GM23338 (cell line): ENCODE results near the gene STK4.
A peak's percentile ranks its signal among the peaks of the same experiment; 100 is the strongest.

Source experiments
- CTCF ChIP-seq, 2 experiments: fragments of 200-600 bp in 1 of 2; sonication (generic) in 1 of 2; conservative IDR thresholded peaks; 2 replicates each; pipeline versions ENCODE4 v1.5.1 to v1.6.1; 2016 to 2017; ENCODE audit warnings: antibody characterized with exemption in 2 of 2, low read depth in 2 of 2, mild to moderate bottlenecking in 2 of 2, moderate library complexity in 1 of 2
- EZH2 ChIP-seq: fragments of 200-600 bp; sonication (generic); IDR thresholded peaks from one replicate; pipeline ENCODE4 v1.8.0; 2017; ENCODE audit warnings: antibody characterized with exemption, mild to moderate bottlenecking, low read depth; ENCODE audit not compliant: unreplicated experiment
- EZH2phosphoT487 ChIP-seq: fragments of 200-600 bp; sonication (generic); IDR thresholded peaks from one replicate; pipeline ENCODE4 v1.8.1; 2018; ENCODE audit warnings: antibody characterized with exemption; ENCODE audit not compliant: unreplicated experiment
- REST ChIP-seq: IDR thresholded peaks from one replicate; pipeline ENCODE4 v1.6.1; 2018; ENCODE audit warnings: antibody characterized with exemption; ENCODE audit not compliant: unreplicated experiment

- no peak for TF ChIP-seq REST
- TF ChIP-seq CTCF (conservative IDR thresholded peaks at IDR 0.05; ENCODE audit: low read depth in 2 of 2), result peak; percentile 40 to 60
- TF ChIP-seq EZH2, result no peak
- TF ChIP-seq EZH2phosphoT487, result no peak
These were observed at the start of gene STK4 for GRCh38 chr20:44966030-44966961.
